ENCODE measurements around the gene NSF. TPM values are rescaled to one million over a fixed set of nuclear protein-coding genes. Genes with fewer than 3 reads are reported as not detected.
"Not testable (repeated sequence)": the region's sequence is repeated elsewhere in the genome, so short reads cannot be mapped to it uniquely, and the experiment has no call there.

NSF gene
- total RNA-seq, 1 donor, result 21.0 TPM

- DNase-seq (ENCODE audit: low read depth in 2 of 3, low spot score in 2 of 3), result not testable (repeated sequence)
Observed at GRCh38 chr17:46627452-46627851, 37.0 kb downstream of the NSF start.

GRCh38 chr17:46628753-46629436 is 38.4 kb downstream of the NSF start:
- not testable (repeated sequence) for DNase-seq (ENCODE audit: low read depth in 2 of 3, low spot score in 2 of 3)

- not testable (repeated sequence) for DNase-seq (ENCODE audit: low read depth in 2 of 3, low spot score in 2 of 3)
Observed at GRCh38 chr17:46632146-46632545, 41.7 kb downstream of the NSF start.

GRCh38 chr17:46634844-46635243 is 44.4 kb downstream of the NSF start:
- not testable (repeated sequence) for DNase-seq (ENCODE audit: low read depth in 2 of 3, low spot score in 2 of 3)

- DNase-seq (ENCODE audit: low read depth in 2 of 3, low spot score in 2 of 3), result not testable (repeated sequence)
Observed at GRCh38 chr17:46641861-46642656, 51.6 kb downstream of the NSF start.

GRCh38 chr17:46647251-46647650 is 56.8 kb downstream of the NSF start:
- DNase-seq (ENCODE audit: low read depth in 2 of 3, low spot score in 2 of 3), result not testable (repeated sequence)

- DNase-seq (ENCODE audit: low read depth in 2 of 3, low spot score in 2 of 3), result not testable (repeated sequence)
Observed at GRCh38 chr17:46647688-46648278, 57.3 kb downstream of the NSF start.

- not testable (repeated sequence) for DNase-seq (ENCODE audit: low read depth in 2 of 3, low spot score in 2 of 3)
Observed at GRCh38 chr17:46649246-46649645, 58.8 kb downstream of the NSF start.

- DNase-seq (ENCODE audit: low read depth in 2 of 3, low spot score in 2 of 3), result not testable (repeated sequence)
Observed at GRCh38 chr17:46652024-46652643, 61.7 kb downstream of the NSF start.

GRCh38 chr17:46658235-46658634 is 67.8 kb downstream of the NSF start:
- DNase-seq (ENCODE audit: low read depth in 2 of 3, low spot score in 2 of 3), result not testable (repeated sequence)

- not testable (repeated sequence) for DNase-seq (ENCODE audit: low read depth in 2 of 3, low spot score in 2 of 3)
Observed at GRCh38 chr17:46659702-46660101, 69.2 kb downstream of the NSF start.

GRCh38 chr17:46663123-46663522 is 72.7 kb downstream of the NSF start:
- DNase-seq (ENCODE audit: low read depth in 2 of 3, low spot score in 2 of 3), result not testable (repeated sequence)

GRCh38 chr17:46663552-46663951 is 73.1 kb downstream of the NSF start:
- DNase-seq (ENCODE audit: low read depth in 2 of 3, low spot score in 2 of 3), result not testable (repeated sequence)

- DNase-seq (ENCODE audit: low read depth in 2 of 3, low spot score in 2 of 3), result not testable (repeated sequence)
Observed at GRCh38 chr17:46665969-46666368, 75.5 kb downstream of the NSF start.

- not testable (repeated sequence) for DNase-seq (ENCODE audit: low read depth in 2 of 3, low spot score in 2 of 3)
Observed at GRCh38 chr17:46670789-46671188, 80.3 kb downstream of the NSF start.

- DNase-seq (ENCODE audit: low read depth in 2 of 3, low spot score in 2 of 3), result not testable (repeated sequence)
Observed at GRCh38 chr17:46672777-46673176, 82.3 kb downstream of the NSF start.

- not testable (repeated sequence) for DNase-seq (ENCODE audit: low read depth in 2 of 3, low spot score in 2 of 3)
Observed at GRCh38 chr17:46677819-46678218, 87.3 kb downstream of the NSF start.

GRCh38 chr17:46683653-46684052 is 93.2 kb downstream of the NSF start:
- not testable (repeated sequence) for DNase-seq (ENCODE audit: low read depth in 2 of 3, low spot score in 2 of 3)

GRCh38 chr17:46685284-46685683 is 94.8 kb downstream of the NSF start:
- DNase-seq (ENCODE audit: low read depth in 2 of 3, low spot score in 2 of 3), result not testable (repeated sequence)

- DNase-seq (ENCODE audit: low read depth in 2 of 3, low spot score in 2 of 3), result not testable (repeated sequence)
Observed at GRCh38 chr17:46692196-46692595, 101.7 kb downstream of the NSF start.

- DNase-seq (ENCODE audit: low read depth in 2 of 3, low spot score in 2 of 3), result not testable (repeated sequence)
Observed at GRCh38 chr17:46693283-46693682, 102.8 kb downstream of the NSF start.
